ENCODE results near the gene UNK. TPM values are rescaled to one million over a fixed set of nuclear protein-coding genes. Genes with fewer than 3 reads are reported as not detected.
A peak's percentile ranks its signal among the peaks of the same experiment; 100 is the strongest.

The UNK gene
- total RNA-seq, 1 donor from 2014 or later, result 14.8 TPM

DNA sequence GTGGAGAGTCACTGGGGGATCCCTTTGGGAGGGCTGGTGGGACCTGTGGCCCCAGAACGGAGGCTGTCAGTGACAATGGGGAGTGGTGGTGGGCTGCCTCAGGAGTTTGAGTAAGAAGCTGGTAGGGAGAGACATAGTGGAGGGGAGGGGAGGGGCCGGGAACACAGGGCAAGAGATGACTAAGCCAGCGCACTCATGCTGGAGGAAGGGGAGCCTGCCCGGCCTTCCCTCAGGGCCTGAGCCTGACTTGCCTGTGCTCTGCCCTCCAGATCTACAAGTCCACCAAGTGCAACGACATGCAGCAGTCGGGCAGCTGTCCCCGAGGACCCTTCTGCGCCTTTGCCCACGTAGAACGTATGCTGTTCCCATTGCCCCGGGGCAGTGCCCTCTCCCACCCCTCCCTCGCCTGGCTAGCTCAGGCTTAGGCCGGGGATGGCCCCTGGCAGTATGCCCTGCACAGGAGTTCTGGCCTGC is 30.3 kb downstream of the UNK start:
- intact Hi-C loops (cut with micrococcal nuclease), result no loop called here

GRCh38 chr17:75815399-75815798 is 30.8 kb downstream of the UNK start:
- intact Hi-C loops (cut with micrococcal nuclease), result no loop called here
- DNase-seq (no peak), ATAC-seq (no peak)

More for the DNA sequence above, 30.3 kb downstream of the UNK start:
- DNase-seq (no peak), ATAC-seq (no peak)

DNA sequence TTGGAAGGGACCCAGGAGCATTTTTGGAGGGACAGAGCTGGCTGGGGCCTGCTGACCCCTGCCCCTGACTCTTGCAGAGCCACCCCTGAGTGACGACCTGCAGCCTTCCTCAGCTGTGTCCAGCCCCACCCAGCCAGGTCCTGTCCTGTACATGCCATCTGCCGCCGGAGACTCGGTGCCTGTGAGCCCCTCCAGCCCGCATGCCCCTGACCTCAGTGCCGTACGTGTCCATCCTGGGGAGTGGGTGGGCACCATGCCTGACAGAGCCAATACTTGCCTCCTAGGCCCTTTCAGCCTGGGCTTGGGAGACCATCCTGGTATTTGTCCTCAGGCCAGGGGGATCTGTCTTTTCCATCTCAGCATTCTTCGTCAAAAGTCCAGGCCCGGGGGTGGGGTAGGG is 32.1 kb downstream of the UNK start:
- DNase-seq (peak; percentile 17), ATAC-seq (no peak)
- intact Hi-C loops (cut with micrococcal nuclease), result no loop called here

- no peak for ATAC-seq
- intact Hi-C loops (cut with micrococcal nuclease), result no loop called here
- peak; percentile 5 for DNase-seq
Observed at GRCh38 chr17:75817571-75817970, 33.0 kb downstream of the UNK start.

- no peak for DNase-seq
- intact Hi-C loops (cut with micrococcal nuclease), result no loop called here
- no peak for ATAC-seq
Observed at GRCh38 chr17:75818326-75818885, 33.8 kb downstream of the UNK start.

- ATAC-seq (no peak), DNase-seq (no peak)
- intact Hi-C loops (cut with micrococcal nuclease), result no loop called here
Observed at GRCh38 chr17:75819116-75819515, 34.5 kb downstream of the UNK start.

DNA sequence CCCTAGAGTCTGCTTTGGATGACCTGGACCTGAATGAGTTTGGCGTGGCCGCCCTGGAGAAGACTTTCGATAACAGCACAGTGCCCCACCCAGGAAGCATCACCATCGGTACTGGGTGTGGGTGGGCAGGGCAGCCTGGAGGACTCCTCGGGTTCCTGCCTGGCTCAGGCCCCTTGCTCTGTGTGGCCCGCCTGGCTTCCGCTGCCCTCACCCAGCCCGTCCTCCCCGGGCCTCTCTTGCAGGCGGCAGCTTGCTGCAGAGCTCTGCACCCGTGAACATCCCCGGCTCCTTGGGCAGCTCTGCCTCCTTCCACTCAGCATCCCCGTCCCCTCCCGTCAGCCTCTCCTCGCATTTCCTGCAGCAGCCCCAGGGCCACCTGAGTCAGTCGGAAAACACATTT is 35.1 kb downstream of the UNK start:
- DNase-seq (no peak), ATAC-seq (no peak)
- intact Hi-C loops (cut with micrococcal nuclease), result no loop called here

DNA sequence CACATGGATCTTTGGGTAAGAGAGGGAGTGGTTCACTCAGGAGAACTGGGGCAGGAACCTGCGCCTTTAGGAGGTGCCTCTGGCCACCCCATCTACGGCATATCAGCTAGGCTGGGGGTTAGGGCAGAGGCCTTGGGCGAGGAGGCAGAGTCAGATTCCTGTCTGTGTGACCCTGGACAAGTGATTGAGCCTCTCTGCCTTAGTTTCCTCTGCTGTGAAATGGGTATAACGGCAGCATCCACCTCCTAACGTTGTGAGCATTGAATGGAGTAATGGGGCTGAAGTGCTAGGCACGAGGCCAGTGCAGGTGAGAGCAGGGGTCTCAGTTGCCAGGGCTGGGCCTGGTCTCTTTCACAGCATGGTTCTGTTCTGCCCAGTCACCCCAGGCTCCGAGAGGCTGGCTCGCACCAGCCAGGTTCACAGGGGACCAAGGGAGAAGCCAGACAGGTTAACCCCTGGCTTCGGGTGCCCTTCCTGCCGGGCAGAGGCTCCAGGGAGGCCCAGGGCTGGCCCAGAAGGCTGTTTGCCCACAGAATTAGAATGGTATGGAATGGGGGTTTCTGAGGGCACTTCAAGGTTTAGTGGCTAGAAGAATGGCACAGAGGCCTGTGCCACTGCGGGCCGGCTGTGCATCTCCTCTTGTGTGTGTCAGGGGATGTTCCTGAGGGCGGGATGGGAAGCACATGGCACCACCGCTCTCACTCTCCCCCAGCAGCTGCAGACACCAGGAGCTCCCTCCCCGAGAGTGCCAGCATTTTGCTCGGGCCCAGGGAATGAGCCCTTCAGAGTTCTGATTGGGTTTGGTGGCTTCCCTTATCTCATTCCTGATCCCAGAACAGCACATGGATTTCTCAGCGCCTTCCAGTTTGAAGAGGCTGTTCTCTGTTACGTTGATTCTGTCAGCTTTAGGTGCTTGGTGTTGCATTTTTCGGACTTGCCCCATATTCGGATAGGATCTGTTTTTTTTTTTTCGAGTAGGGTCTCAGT is 35.8 kb downstream of the UNK start:
- intact Hi-C loops (cut with micrococcal nuclease), result no loop called here
- no peak for ATAC-seq
- DNase-seq, result no peak

GRCh38 chr17:75821552-75821951 is 36.9 kb downstream of the UNK start:
- intact Hi-C loops (cut with micrococcal nuclease), result no loop called here
- DNase-seq (no peak), ATAC-seq (no peak)

DNA sequence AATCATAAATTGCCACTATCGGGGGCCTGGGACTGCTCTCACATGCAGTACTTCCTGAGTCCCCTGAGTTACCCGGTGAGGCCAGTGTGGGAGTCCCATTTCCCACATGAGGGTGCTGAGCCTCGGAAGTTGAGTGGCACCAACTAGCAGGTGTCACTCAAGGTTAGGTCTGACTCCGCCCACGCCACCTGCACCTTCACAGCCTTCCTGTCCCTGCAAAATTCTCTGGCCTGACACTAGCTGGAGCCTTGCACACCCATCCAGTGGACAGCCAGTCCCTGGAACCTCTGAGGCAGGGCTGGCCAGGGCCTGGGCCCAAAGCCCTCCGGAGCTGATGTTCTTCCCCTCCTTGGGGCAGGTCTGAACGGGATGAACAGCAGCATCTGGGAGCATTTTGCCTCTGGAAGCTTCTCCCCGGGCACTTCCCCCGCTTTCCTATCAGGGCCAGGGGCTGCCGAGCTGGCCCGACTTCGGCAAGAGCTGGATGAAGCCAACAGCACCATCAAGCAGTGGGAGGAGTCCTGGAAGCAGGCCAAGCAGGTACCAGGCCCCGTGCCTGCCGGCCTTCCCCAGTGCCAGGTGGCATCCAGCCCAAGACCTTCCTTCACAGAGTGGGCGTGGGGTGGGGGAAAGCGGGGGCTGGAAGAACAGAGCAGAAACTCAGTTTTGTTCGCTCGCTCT is 37.7 kb downstream of the UNK start:
- DNase-seq (peak; percentile 60), ATAC-seq (peak; percentile 33)
- intact Hi-C loops (cut with micrococcal nuclease), result no loop called here

- ATAC-seq (no peak), DNase-seq (no peak)
- intact Hi-C loops (cut with micrococcal nuclease), result no loop called here
Observed at GRCh38 chr17:75822800-75823166, 38.2 kb downstream of the UNK start.

GRCh38 chr17:75823257-75824041 is 38.8 kb downstream of the UNK start:
- ATAC-seq (no peak), DNase-seq (no peak)
- intact Hi-C loops (cut with micrococcal nuclease), result no loop called here

GRCh38 chr17:75824050-75824552 is 39.5 kb downstream of the UNK start:
- intact Hi-C loops (cut with micrococcal nuclease), result no loop called here
- DNase-seq (no peak), ATAC-seq (no peak)

DNA sequence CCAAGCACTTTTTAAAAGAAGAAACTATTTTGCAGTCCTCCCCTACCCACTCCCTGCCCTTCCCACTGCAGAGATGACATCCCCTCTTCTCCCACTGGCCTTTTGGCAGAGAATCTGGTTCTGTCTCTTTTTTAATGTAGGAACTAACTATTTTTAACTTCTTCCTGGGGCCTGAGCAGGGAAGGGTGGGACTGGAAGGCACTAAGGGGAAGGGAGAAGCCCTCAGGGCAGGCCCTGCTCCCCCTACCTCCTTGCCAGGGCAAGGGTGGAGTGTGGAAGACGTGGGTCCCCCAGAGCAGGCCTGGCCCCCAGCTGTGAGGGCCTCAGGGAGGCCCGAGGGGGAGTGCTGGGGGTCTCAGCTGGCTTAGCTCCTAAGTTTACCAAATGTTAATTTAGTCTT is 40.1 kb downstream of the UNK start:
- intact Hi-C loops (cut with micrococcal nuclease), result no loop called here

DNA sequence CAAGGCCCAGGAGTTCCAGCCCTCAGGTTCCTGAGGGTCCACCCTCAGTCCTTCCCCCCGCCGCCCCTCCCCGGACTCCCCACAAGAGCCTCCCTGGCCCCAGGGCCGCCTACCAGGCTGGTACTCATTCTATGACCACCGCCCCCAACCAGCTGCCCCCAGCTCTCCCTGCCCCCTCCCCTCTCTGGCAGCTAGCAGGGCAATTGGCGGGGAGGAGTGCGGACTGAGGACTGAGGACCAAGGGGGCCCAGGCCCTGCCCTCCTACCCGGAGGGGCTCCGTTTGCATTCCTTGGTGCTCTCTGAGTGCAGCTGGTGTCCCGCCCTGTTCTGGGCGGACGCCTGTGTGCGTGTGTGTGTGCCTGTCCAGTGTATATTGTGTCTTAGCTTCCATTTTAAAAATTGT is 40.5 kb downstream of the UNK start:
- intact Hi-C loops (cut with micrococcal nuclease), result no loop called here

More for the DNA sequence above, 40.1 kb downstream of the UNK start:
- DNase-seq (no peak), ATAC-seq (no peak)

GRCh38 chr17:75825748-75826370 is 41.3 kb downstream of the UNK start:
- DNase-seq (no peak), ATAC-seq (no peak)
- intact Hi-C loops (cut with micrococcal nuclease), result no loop called here

More for the DNA sequence above, 40.5 kb downstream of the UNK start:
- no peak for DNase-seq
- no peak for ATAC-seq

DNA sequence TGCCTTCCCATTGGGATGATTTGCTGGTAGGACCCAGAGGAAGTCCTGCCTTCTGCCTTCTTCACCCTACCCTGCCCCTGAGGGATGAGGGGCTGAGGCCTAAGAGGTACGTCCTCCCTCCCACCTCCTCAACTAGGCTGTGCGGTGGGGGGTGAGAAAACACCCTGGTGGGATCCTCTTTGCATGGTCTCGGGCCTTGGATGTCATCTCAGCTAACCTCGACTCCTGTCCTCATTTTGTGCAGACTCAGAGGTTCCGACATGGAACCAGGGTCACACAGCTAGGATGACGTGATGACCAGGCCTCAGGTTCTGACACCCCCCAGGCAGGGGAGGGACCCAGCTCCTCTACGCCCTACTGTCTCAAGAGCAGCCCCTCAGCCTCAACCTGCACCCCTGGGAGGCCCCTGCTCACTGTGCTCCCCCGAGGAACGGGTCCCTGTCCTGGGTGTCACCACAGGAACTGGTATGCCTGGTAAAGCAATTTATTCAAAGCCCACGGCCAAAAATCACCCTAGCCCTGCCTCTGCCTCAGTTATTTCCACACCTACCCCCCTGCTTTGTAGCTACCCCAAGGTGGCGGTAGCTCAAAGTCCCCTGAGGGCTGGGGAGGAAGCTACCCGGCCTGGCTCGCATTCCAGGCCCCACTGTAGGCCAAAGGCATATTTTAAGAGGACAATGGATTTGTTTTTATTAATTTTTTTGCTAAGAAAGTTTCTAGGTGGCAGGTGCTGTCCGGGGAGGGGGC is 42.1 kb downstream of the UNK start:
- peak; percentile 2 for ATAC-seq
- no peak for DNase-seq
- intact Hi-C loops (cut with micrococcal nuclease), result no loop called here

All from left ventricle myocardium superior (tissue), 1 donor.